Measurements from ENCODE around the gene PTP4A1. TPM values are rescaled to one million over a fixed set of nuclear protein-coding genes. Genes with fewer than 3 reads are reported as not detected.

Gene PTP4A1
- total and polyA plus RNA-seq, 9 donors: 11.2 to 32.9 (median 24.0) TPM

Other genes with a start within 250 kb of the PTP4A1 start
- 55.7 TPM for gene PHF3, start 63.3 kb downstream of the PTP4A1 start, total RNA-seq
- gene PHF3, start 63.3 kb downstream of the PTP4A1 start, polyA plus RNA-seq (ENCODE audit: insufficient read depth in 1 of 8, insufficient read length in 8 of 8, low replicate concordance in 1 of 8): 10 to 100 TPM; 23.9 to 37.8 (median 32.1) TPM

Data from muscle of leg (tissue), 9 donors.